ENCODE measurements around the gene PMM1. TPM values are rescaled to one million over a fixed set of nuclear protein-coding genes. Genes with fewer than 3 reads are reported as not detected.
"Not testable (repeated sequence)": the region's sequence is repeated elsewhere in the genome, so short reads cannot be mapped to it uniquely, and the experiment has no call there.

PMM1 gene
- total RNA-seq (2014; rRNA removed; shearing (Covaris generic)), result 6.9 and 8.9 TPM in 2 replicates

DNA sequence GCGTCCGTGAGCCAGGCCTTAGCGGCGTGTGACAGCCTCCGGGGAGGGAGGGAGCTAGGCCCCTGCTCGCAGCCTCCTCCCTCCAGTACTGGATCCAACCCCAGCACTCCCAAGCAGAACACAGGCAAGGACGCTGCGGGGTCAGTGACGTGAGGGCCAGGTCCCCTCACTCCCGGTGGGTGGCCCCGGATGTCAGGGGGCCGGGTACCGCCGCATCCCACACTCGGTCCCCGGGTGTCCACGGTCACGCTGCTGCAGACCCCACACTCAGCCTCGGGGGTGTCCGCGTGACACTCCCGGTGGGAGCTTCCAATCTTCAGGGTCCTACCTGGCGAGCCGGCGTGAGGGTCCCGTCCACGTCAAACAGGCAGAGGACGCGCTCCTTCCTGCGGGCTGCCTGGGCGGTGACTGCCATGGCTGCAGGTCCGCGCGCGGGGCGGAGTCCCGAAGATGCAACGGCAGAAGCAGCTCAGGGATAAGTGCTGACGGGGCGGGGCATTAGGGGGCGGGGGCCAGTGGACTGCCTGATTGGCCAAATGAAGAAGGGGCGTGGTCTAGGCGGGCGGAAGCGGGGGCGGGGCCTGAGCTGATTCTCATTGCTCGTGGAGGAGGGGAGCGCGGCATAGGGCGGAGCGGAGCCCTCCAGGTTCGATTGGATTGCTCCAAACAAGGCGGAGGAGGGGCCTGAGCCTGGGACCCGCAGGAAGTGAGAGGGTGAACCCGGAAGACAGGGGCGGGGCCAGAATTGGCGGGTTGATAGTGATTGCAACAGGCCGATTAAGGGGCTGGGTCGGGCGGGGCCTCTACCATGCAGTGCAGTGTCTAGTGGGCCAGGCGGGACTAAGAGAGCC, at the start of gene PMM1:
Gene PMM1 (minus strand): TSS at position 450 of the 851 bp plus-strand sequence. CDS start 35 bp downstream, at position 415.
- DNase-seq (ENCODE audit: low spot score), result peak; percentile 98

- no peak for DNase-seq (ENCODE audit: low spot score)
Observed at GRCh38 chr22:41638748-41639147, 49.1 kb upstream of the PMM1 start.

DNA sequence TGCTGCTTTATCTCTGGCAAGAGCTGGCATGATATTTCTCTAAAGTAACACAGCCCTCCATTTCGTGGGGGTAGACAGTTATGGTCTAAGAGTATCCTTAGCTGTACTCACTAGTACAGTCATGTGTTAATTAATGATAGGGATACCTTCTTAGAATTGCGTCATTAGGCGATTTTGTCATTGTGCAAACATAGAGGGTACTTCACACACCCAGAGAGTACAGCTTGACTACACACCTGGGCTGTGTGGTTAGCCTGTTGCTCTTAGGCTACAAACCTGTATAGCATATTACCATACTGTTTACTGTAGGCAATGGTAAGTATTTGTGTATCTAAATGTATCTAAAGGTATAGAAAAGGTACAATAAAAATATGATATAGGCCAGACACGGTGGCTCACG, 48.5 kb upstream of the PMM1 start:
- DNase-seq (ENCODE audit: low spot score), result no peak

- DNase-seq (ENCODE audit: low spot score), result not testable (repeated sequence)
Observed at GRCh38 chr22:41637623-41638022, 48.0 kb upstream of the PMM1 start.

DNA sequence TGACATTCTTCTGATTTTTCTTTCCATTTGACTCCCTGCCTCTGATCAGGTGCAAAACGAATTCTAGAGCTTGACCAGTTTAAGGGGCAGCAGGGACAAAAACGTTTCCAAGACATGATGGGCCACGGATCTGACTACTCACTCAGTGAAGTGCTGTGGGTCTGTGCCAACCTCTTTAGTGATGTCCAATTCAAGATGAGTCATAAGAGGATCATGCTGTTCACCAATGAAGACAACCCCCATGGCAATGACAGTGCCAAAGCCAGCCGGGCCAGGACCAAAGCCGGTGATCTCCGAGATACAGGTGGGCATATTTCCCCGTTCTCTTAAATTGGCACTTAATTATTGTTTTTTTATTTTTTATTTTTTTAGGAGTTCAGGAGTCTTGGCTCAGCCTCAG, 46.8 kb upstream of the PMM1 start:
- DNase-seq (ENCODE audit: low spot score), result peak; percentile 79

- DNase-seq (ENCODE audit: low spot score), result not testable (repeated sequence)
Observed at GRCh38 chr22:41634610-41635009, 45.0 kb upstream of the PMM1 start.

- DNase-seq (ENCODE audit: low spot score), result not testable (repeated sequence)
Observed at GRCh38 chr22:41631615-41632014, 42.0 kb upstream of the PMM1 start.

DNA sequence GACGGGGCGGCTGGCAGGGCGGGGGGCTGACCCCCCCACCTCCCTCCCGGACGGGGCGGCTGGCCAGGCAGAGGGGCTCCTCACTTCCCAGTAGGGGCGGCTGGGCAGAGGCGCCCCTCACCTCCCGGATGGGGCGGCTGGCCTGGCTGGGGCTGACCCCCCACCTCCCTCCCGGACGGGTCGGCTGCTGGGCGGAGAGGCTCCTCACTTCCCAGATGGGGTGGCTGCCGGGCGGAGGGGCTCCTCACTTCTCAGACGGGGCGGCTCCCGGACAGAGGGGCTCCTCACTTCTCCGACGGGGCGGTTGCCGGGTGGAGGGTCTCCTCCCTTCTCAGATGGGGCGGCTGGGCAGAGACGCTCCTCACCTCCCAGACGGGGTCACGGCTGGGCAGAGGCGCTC, 41.5 kb upstream of the PMM1 start:
- not testable (repeated sequence) for DNase-seq (ENCODE audit: low spot score)

DNA sequence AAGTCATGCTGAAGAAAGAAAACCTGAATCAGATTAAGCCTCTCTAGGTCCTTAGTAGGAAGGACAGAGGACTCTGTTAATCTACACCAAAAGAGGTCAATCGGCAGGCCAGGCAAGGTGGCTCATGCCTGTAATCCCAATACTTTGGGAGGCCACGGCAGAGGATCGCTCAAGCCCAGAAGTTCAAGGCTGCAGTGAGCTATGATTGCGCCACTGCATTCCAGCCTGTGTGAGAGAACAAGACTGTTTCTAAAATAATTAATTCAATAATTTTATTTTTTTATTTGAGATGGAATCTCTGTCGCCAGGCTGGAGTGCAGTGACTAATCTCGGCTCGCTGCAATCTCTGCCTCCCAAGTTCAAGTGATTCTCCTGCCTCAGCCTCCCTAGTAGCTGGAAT, 35.9 kb upstream of the PMM1 start:
- no peak for DNase-seq (ENCODE audit: low spot score)

- DNase-seq (ENCODE audit: low spot score), result no peak
Observed at GRCh38 chr22:41621911-41622179, 32.2 kb upstream of the PMM1 start.

DNA sequence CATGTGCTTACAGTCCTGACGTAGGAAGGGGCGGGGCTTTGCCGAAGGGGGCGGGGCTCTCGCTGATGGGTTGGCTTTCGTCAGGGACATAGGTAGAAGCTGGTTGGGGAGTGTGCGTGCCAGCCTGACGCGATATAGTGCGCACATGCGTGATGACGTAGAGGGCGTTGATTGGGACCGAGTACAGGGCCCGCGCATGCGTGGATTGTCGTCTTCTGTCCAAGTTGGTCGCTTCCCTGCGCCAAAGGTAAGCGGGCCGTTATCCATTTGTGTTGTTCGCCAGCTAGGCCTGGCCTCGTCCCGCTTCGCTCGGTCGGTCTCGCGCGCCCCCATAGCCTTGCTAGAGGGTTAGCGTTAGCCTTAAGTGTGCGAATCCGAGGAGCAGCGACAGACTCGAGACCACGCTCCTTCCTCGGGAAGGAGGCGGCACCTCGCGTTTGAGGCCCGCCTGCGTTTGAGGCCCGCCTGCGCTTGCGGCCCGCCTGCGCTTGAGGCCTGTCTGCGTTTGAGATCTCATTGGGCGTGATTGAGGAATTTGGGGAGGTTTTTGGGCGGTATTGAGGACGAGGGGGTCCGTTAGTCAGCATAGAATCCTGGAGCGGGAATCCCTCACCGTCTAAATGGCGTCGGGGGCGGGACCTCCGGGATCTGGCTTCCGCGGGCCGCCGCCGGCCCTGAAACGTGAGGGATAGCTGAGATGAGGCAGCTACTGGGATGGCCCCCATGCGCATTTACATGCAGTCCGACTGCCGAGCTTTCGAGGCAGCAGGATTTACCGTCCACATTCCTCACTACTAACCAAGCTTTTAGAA, 31.7 kb upstream of the PMM1 start, which contains the start of gene XRCC6:
Gene XRCC6 (plus strand): TSS at position 197 of the 812 bp plus-strand sequence. CDS start 710 bp downstream, outside the sequence.
- DNase-seq (ENCODE audit: low spot score), result peak; percentile 97

- no peak for DNase-seq (ENCODE audit: low spot score)
Observed at GRCh38 chr22:41620589-41621098, 31.0 kb upstream of the PMM1 start, which contains the start of gene DESI1. Gene DESI1, minus strand, starts transcription at chr22:41621043. Its CDS starts 204 bp downstream, at chr22:41620839.

GRCh38 chr22:41619979-41620588, 30.4 kb upstream of the PMM1 start:
- no peak for DNase-seq (ENCODE audit: low spot score)

DNA sequence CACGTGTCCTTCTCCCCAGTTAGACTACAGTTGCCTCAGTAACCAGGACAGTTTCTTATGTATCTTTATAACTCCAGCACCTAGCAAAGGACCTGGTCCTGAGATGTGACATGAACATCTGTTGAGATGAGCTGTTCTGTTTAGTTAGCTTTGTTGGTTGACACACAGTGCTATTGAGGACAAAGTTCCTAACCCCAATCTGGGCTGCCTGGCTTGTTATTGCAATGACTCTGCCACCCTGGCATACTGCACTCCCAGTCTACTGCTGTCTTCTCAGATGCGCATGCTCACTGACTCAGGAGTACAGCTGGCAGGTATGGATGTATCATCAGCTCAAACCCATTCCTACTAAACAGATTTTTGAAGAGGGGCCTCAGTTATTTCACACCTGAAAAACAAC, 23.8 kb upstream of the PMM1 start:
- DNase-seq (ENCODE audit: low spot score), result no peak

- DNase-seq (ENCODE audit: low spot score), result no peak
Observed at GRCh38 chr22:41612603-41613306, 23.1 kb upstream of the PMM1 start.

GRCh38 chr22:41608386-41608785, 18.7 kb upstream of the PMM1 start:
- no peak for DNase-seq (ENCODE audit: low spot score)

DNA sequence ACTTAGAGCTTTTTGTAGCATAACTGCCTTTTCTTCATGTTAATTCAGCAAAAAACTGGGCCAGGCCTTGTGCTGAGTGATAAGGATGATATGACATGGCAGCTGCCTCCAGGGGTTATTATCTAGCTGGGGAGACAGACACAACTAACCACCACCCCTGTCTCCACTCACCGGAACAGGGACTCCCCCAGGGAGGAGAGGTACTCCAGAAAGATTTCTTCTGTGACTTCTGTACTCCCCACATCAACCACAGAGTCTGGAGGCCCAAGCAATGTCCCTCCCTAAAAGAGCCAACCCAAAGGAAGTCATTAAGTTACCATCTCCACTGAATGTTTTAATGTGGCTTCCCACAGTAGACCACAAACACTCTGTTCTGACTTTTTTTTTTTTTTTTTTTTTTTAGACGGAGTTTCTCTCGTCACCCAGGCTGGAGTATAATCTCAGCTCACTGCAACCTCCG, 14.3 kb upstream of the PMM1 start:
- no peak for DNase-seq (ENCODE audit: low spot score)

GRCh38 chr22:41600976-41601375, 11.3 kb upstream of the PMM1 start:
- DNase-seq (ENCODE audit: low spot score), result no peak

- no peak for DNase-seq (ENCODE audit: low spot score)
Observed at GRCh38 chr22:41598891-41599635, 9.4 kb upstream of the PMM1 start.

- DNase-seq (ENCODE audit: low spot score), result peak; percentile 68
Observed at GRCh38 chr22:41598081-41598480, 8.4 kb upstream of the PMM1 start.

GRCh38 chr22:41597635-41597953, 8.0 kb upstream of the PMM1 start:
- no peak for DNase-seq (ENCODE audit: low spot score)

Measured in A172 (cell line).